Femur (tissue), 1 donor: Measurements from ENCODE around the gene PGAP2.
A peak's percentile ranks its signal among the peaks of the same experiment; 100 is the strongest.

Experiments used
- DNase-seq: peaks from one replicate; pipeline ENCODE4 v3.0.0-alpha.2; 2017

Gene PGAP2

DNA sequence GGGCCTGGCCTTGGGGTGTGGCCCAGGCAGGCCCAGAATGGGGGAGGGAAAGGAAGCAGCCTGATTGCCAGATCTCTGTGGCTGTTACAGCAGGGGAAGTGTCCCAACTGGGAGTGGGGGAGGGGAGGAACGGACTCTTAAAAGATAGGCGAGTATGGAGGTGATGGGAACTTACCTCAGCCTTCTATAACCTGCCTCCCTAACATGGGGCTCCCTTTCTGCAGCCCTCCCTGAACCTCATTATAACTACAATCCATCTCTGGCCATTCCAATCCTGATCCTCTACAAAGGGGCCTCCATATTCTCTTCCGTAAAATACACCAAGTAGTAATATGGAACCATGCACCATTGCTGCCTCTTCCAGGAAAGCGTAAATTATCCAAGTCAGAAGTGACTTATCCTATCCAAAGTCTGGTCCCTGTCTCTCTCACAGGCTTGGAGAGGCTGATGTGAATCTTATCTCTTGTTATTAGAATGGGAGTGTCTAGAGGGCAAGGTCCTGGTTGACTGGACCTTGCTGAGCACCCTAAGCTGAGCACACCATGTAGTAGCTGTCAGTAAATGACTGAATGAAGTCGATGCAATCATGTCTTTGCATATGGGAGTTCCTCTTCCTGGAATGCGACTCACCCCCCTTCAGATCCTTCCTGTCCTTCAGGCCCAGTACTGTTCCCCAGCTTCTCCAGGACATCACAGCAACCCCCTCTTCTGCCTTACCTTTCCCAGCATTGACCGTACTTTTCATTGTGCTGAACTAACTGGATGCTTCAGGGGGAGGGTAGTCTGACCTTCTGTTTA lies 26.5 kb downstream of the PGAP2 start:
- DNase-seq: peak; percentile 67

DNA sequence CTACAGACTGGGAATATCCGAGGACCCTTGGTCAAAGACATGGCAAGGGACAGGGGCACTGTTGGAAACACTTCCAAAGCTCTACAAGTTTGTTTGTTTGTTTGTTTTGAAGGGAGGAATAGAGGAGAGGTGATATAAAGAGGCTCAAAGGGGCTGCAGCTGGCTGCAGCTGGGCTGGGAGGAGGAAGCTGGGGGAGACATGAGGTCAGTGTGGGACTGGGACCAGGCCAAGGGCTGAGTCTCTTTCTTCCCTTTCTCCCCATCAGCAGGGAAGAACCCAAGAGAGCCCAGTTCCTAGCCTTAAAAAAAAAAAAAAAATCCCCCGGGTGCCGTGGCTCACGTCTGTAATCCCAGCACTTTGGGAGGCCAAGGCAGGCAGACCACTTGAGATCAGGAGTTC lies 27.4 kb downstream of the PGAP2 start:
- no peak for DNase-seq

DNA sequence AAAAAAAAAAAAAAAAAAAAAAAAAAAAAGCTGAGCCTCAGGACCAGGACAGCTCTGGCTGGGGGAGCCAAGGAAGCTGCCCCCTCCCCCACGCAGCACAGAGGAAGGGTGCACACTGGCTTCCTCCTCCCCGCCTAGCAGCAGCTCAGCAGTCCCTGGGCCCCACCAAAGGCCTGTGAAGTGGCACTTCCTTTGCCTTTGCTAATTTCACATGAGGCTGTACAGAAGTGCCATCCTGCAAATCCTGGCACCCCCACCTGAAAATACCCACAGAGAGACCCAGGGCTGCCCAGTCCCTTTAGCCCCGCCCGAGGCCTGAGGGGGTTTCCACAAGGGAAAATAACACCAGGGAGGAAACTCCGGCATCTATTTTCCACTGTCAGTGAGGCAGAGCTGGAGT lies 28.5 kb downstream of the PGAP2 start:
- DNase-seq: no peak

DNA sequence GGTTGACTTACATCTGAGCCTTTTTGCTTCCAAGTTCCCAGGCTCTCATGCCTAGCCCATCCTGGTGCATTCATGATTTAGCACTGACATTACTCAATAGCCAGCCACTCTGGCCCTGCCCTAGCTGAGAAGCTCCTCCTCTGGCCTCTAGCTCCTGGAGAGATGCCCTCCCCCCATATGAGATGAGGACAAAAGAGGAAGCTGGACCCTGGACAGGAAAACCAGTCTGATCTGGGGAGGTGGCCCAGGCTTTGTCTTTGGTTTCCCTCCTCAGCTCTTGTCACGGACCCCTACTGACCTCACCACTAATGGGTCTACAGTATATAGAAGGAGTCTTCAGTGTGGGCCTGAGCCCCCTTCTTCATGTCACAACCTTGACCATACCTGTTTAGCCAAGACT lies 29.4 kb downstream of the PGAP2 start:
- peak; percentile 53 for DNase-seq

DNA sequence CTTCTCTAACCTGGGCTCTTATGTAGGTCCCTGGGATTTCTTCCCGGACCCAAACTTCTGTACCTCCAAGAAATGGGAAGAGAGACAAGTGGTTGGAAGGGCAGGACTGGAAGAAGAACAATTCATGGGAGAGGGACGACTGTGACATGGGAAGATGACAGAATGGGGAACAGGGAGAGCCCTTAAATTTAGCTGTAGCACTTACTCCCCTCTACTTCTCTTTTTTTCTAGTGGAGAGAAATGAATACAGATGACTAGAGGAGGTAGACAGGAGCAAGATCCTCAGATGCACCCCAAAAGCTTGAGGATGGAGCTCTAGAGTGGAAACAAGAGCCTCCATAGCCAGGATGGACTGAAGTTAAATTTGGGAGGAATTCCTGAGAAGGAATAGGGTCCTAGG lies 30.1 kb downstream of the PGAP2 start:
- no peak for DNase-seq

DNA sequence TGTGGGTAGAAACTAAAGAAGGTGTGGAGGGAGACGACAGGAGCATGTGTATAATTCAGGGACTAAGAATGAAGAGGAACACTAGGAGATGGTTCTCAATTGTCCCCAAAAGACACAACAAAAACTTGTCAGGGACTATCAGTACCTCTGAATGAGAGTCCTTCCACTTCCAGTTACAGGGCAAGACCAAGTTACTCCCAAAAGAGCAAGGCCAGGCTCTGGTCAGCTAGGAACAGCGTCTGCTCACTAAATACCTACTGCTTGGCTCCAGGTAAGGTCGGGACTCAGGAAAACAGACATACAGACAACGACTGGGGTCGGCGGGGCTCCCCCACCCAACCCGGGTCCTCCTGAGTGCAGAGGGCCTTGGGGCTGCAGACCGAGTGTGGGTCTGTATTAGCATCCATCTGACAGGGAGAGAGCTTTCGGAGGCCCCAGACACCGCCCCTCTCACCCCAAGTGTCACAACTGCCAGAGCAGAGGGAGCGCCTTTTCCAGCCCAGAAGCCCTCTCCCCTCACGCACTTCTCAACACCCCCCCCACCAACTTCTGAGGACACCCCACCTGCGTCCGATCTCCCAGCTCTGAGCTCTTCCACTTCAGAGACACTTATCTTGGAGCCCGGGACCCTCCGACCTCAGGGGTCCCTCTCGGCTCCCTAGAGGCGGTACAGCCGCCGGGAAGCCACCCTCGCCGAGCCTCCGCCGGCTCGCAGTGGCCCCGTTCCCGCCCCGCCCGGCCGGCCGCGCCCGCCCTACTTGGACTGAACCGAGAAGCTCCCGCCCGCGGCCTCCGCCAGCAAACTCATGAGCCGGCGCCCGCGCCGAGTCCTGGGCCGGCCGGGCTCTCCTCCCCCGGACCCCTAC lies 31.9 kb downstream of the PGAP2 start:
- peak; percentile 39 for DNase-seq

DNA sequence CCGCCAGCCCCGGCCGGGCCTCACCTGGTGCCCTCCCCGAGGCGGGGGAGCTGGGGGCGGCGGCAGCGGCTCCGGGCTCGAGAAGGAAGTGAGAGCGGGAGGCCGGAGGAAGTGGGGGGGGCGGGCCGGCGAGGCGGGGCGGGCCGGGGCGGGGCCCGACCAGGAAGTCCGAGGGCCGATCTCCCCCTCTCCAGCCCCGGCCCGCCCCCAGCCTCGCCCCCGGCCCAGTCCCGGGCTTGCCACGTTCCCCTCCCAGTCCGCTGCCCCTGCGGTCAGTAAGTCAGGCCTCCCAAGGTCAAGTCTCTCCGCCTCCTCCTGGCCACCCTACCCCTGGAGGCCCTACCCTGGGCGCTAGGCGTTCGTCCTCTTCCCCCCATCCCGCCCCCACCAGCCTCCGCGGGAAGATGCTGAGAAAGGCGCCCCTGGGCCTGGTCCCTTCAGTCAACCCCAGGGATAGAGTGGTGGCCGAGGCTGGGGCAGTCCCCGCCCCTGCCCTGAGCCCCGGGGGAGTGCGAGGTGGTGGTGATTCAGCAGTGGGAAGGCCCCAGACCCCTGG lies 32.6 kb downstream of the PGAP2 start, which contains the start of gene RHOG:
TSS of gene RHOG (minus strand) at position 90 of the 556 bp plus-strand sequence. CDS start 12,821 bp downstream, outside the sequence.
- DNase-seq: peak; percentile 93

DNA sequence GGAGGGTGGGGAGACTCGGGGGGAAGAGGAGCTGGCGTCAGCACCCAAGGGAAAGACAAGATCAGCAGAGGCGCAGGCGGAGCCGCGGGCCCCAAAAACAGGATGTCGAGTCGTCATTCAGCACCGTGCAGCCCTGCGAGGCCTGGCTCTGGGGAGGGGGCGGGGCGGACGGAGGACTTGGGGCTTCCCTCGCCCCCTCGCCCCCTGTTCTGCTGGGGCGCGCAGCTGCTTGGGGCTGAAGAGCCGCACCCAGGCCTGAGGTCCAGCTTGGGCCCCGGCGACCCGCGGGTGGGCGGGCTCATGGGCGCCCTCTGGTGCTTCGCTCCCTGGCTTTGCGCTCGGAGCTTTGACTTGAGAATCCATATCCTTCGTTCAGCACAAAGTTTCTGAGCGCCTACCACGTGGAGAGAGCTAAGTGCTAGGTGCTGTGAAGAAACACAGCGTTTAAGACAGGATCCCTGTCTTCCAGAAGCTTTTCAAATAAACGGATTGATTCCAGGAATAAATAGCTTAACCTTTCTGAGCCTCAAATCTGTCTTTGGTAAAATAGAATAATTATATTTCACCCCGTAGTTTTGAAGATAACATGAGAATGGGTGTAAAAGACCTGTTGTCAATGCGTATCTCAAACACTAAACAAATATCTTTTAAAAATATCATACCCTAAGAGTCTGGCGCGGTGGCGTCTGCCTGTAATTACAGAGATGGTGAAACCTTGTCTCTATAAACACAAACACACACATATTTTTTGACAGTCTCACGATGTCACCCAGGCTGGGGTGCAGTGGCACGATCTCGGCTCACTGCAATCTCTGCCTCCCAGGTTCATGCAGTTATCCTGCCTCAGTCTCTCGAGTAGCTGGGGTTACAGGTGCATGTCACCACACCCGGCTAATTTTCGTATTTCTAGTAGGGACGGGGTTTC lies 33.3 kb downstream of the PGAP2 start:
- peak; percentile 89 for DNase-seq

DNA sequence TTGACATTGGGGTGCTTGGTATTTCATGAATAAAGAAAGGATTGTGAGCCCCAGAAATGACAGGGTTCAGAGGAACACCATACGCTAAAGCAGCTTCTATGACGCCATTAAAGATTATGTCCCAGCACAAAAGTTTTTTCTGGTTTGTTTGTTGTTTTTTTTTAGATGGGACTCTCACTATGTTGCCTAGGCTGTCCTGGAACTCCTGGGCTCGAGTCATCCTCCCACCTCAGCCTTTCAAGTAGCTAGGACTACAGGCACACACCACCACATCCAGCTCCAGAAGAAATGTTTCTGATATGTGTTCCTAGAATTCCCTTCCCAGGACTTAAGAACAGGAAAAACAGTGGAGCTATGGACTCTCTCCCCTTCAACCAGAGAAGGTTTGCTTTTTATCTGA lies 35.0 kb downstream of the PGAP2 start:
- DNase-seq: no peak

DNA sequence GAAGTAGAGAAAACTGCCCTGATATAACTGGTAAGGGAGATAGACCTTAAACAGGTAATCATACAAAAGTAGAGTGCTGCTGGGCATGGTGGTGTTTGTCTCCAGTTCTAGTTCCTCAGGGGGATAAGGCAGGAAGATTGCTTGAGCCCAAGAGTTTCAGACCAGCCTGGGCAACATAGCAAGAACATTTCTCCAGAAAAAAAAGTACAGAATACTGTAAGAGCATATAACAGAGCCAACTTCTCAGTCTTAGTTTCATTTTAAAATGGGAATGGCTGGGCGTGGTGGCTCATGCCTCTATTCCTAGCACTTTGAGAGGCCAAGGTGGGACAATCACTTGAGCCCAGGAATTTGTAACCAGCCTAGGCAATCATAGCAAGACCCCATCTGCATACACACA lies 36.9 kb downstream of the PGAP2 start:
- DNase-seq: no peak

DNA sequence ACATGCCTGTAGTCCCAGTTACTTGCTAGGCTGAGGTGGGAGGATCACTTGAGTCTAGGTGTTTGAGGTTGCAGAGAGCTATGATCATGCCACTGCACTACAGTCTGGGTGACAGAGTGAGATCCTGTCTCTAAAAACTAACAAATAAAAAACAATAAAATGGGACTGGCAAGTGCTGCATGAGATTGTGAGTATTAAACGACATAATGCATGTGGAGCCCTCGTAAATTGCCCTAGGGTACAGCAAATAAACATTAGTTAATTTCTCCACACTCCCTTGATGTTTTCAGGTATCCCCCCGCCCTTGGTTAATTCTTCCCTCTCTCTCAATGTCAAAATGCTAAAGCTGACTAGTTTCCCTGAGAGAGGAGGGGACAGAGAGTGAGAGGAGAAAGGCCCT lies 37.3 kb downstream of the PGAP2 start:
- DNase-seq: no peak

DNA sequence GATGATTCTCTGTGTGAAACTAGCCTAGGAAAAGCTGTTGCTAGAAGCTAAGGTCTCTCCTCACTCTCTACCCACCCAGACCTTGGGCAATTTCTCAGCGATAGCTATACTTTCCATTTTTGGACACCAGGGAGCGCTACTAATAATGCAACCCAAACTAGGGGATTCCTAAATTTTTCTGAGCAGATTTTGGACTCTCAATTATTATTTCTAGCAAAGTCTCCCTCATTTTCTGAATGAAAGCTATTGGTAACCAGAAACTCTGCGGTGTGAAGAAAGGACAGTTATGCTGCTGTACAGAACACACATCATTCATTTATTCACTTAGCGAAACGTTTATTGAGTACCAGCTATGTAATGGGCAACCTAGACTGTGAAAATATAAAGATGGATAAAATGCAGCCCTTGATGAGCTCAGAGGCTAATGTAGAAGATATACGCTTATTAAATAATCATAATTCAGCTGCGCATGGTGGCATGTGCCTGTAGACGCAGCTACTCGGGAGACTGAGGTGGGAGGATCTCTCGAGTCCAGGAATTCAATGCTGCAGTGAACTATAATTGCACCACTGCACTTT lies 41.0 kb downstream of the PGAP2 start:
- DNase-seq: no peak

DNA sequence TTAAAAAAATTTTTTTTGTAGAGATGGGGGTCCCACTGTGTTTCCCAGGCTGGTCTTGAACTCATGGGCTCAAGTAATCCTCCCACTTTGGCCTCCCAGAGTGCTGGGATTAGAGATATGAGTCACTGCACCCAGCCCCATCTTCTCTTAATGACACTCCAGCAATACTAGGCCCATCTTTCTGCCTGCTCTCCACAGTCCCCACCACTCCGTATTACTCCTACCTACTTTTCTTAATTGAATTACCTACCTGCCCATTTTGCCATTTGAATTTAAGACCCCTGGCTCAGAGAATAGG lies 45.1 kb downstream of the PGAP2 start:
- DNase-seq: no peak

DNA sequence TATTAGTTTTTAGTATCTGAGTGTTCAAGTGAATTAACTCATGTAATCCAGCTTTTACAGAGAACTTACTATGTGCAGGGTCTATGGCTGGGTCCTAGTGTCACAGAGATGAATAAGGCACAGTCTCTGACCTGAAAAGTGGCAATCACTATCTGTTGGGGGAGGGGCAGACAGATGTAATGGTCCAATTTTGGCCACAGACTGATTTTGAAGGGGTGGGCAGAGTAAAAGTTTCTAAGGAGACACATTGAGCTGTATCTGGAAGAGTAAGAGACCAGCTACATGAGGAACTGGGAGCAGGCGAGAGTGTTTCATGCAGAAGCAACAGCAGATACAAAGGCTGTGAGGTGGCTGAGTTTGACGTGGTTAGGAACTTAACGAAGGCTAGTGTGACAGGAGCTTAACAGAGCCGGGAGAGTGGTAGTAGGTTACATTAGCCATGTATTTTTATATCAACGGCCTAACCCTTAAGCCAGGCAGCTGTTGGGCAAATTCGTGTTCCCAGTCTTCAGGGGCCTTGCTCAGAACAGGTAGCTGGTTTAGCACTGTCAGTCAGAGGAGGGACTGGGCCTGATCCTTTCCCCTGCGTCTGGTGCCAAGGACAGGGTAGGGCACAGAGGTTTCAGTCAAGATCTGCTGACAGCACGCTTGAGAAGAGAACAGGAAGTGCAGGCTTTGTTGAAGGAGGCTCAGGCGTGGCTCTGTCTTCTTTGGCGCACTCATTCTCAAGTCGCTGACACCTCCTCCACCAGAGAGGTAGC lies 45.7 kb downstream of the PGAP2 start:
- DNase-seq: peak; percentile 44

DNA sequence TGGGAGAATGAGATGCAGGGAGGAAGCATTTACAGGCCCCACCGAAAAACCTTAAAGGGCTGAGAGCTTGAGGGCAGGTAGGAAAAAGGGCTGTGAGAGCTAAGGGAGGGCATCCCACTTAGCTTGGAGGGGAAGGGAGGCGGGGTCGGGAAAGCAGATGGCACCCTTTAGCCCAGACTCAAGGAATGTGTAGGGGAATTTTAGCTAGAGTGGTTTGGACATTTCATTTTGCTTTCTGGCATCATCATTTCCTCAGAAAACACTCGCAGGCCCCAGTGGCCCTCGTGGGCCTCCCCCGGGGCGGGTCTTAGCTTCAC lies 46.3 kb downstream of the PGAP2 start:
- DNase-seq: no peak

DNA sequence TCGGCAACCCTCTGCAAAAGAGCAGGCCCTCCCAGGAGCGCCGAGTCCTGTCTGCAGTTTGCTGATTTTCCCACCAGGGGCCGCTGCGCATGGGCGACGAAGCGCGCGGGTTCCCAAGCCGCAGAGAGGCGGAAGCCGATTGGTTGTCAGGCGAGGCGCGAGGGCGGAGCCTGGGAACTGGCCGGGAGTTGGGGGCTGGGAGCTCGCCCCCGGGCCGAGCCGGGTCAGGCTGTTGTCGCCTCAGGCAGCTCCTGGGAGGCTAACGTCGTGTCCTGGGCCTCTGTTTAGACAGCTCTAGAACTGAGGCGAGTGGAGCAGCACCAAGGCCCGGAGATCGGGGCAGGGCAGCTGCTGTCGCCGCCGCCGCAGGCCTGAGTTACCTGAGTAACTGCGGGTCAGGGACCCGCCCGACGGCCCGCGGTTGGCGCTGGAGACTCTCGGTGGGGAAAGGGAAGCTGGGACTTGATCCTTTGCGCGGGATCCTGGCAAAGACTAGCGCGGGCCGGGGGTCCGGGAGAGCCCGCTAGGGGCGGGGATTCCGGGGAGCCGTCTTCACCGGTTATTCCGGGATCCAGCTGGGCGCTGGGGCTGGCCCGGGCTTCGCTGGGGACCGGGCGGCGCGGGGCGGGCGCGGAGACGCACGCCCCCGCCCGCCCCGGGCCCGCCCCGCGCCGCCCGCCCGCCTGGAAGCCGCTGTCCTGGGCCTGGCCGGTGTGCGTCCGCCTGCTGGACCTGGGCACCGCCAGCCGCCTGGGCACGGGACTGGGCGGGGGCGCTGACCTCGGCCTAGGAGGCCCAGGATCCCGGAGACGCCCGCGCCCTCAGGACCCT lies 46.8 kb downstream of the PGAP2 start, which contains the start of gene STIM1:
TSS of gene STIM1 (plus strand) at position 688 of the 831 bp plus-strand sequence. CDS start 607 bp downstream, outside the sequence.
- peak; percentile 97 for DNase-seq

DNA sequence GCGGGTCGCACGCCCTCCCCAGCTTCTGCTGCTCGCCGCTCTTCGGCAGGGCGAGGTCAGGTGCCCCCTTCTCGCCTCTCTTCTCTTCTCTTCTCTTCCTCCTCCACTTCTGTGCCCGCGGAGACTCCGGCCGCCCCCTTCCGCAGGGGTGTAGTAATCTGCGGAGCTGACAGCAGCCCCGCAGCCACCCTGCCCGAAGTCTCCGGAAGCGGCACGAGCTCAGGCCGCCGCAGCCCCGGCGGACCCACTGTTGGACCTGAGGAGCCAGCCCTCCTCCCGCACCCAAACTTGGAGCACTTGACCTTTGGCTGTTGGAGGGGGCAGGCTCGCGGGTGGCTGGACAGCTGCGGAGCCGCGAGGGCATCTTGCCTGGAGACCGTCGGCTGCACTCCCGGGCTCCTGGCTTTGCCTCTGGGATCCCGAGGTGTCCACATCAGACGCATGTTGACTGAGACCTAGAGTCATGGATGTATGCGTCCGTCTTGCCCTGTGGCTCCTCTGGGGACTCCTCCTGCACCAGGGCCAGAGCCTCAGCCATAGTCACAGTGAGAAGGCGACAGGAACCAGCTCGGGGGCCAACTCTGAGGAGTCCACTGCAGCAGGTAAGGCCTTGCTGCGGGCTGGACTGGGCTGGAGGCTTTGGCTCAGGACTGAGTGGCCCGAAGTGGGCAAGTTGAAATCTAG lies 47.6 kb downstream of the PGAP2 start:
- peak; percentile 64 for DNase-seq

DNA sequence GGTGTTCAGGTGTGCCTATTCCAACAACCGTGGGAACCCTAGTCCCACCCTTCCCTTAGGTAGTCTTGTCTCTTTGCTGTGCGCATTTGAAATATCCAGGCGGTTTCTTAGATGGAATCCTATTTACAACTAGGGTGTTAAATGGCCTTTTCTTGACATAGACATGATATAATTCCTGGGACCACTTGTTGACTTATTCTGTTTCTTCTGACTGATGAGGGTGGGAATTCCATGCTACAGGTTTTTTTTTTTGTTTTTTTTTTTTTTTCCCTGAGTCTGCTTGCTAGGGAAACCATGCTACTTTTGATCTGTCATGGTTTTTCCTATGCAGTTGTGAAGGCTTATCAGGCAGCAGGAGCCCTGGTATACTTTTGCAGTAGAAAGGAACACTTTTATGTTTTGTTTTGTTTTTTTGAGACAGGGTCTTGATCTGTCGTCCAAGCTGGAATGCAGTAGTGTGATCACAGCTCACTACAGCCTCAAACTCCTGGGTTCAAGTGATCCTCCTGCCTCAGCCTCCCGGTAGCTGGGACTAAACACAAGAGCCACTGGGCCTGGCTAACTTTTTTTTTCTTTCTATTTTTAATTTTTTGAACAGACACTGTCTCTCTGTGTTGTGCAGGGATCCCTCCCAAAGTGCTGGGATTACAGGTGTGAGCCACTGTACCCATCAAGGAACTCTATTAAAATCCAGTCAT lies 48.6 kb downstream of the PGAP2 start:
- DNase-seq: no peak

DNA sequence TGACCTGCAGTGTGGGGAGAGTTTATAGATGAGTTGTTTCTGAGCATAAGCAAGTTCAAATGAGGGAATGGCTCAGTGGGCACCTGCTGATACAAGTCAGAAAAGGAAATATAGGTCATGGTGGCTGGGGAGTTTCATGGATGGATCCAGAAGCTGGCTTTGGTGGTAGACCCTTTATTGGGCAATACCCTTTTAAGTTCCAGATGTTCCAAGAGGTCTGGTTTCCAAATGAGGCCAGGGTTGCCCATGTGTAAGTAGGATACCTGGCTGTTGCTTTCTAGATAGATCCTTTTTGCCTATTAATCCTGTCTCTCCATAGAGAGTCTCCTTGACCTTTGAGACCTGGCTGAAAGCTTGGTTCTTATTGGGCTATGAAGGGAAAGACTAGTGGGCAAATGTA lies 49.3 kb downstream of the PGAP2 start:
- DNase-seq: no peak
